ENCODE measurements around the gene VIPR1. TPM values are rescaled to one million over a fixed set of nuclear protein-coding genes. Genes with fewer than 3 reads are reported as not detected.

Gene VIPR1
- total RNA-seq, 4 donors from 2014 or later = 3.0 to 6.6 (median 4.6) TPM

GRCh38 chr3:42520336-42520735 lies 17.9 kb downstream of the VIPR1 start:
- no peak for TF ChIP-seq POLR2A (IDR thresholded peaks at IDR 0.05; ENCODE audit: low read depth)
- TF ChIP-seq CTCF (IDR thresholded peaks at IDR 0.05) = no peak
- TF ChIP-seq POLR2AphosphoS5 (IDR thresholded peaks at IDR 0.05) = no peak
- no peak for TF ChIP-seq EP300 (IDR thresholded peaks at IDR 0.05)

GRCh38 chr3:42520906-42521305 lies 18.5 kb downstream of the VIPR1 start:
- DNase-seq (ENCODE audit: extremely low spot score) = no peak
- intact Hi-C loops (cut with DNase I) = no loop called here
- WGBS = 92% methylated on average over 4 of the region's 4 CpGs
- Histone ChIP-seq H3K4me1 (peaks cover 0 to 3% (median 0%) of the 10 kb centered on the region in 4 donors), H3K27me3 (no peaks in the 10 kb centered on the region), H3K9me3 (no peaks in the 10 kb centered on the region), H3K36me3 (no peaks in the 10 kb centered on the region), H3K4me3 (no peak overlapping the region), H3K27ac (replicated peaks in 1 of 4) (no peak overlapping the region)
- TF ChIP-seq CTCF (IDR thresholded peaks at IDR 0.05) = no peak
- no peak for TF ChIP-seq POLR2A (IDR thresholded peaks at IDR 0.05; ENCODE audit: low read depth)
- TF ChIP-seq EP300 (IDR thresholded peaks at IDR 0.05) = no peak
- TF ChIP-seq POLR2AphosphoS5 (IDR thresholded peaks at IDR 0.05) = no peak

More at GRCh38 chr3:42520336-42520735, 17.9 kb downstream of the VIPR1 start:
- no peak for DNase-seq (ENCODE audit: extremely low spot score)
- Histone ChIP-seq H3K4me1 (peaks cover 0 to 3% (median 0%) of the 10 kb centered on the region in 4 donors), H3K36me3 (no peaks in the 10 kb centered on the region), H3K4me3 (no peak overlapping the region), H3K27me3 (no peaks in the 10 kb centered on the region), H3K27ac (replicated peaks in 1 of 4) (no peak overlapping the region), H3K9me3 (no peaks in the 10 kb centered on the region)
- 57% methylated on average over 4 of the region's 4 CpGs for WGBS
- intact Hi-C loops (cut with DNase I) = no loop called here

DNA sequence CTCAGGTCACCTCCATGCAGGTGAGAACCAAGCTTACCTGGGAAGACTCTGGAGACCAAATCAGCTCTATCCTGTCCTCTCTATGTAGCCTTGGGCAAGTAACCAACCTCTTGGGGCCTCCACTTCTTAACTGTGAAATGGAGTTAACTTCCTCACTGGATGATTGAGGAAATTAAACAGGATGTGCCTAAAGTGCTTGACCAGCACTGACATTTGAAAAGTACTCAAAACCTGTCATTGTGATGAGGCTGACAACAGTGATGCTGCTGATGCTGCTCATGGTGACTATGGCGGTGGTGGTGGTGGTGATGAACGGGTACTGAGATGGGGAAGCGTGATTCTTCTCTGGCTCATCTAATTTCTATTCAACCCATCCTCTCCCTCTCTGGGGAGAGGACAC lies 22.3 kb downstream of the VIPR1 start:
- Histone ChIP-seq H3K9me3 (no peaks in the 10 kb centered on the region), H3K4me1 (peaks cover 0 to 4% (median 0%) of the 10 kb centered on the region in 4 donors), H3K27ac (replicated peaks in 1 of 4) (no peak overlapping the region), H3K4me3 (no peak overlapping the region), H3K27me3 (no peaks in the 10 kb centered on the region), H3K36me3 (no peaks in the 10 kb centered on the region)
- WGBS = 84% methylated on average over 3 of the region's 3 CpGs
- TF ChIP-seq CTCF (IDR thresholded peaks at IDR 0.05) (no peak), EP300 (IDR thresholded peaks at IDR 0.05) (no peak), POLR2AphosphoS5 (IDR thresholded peaks at IDR 0.05) (no peak), POLR2A (IDR thresholded peaks at IDR 0.05; ENCODE audit: low read depth) (no peak)
- no peak for DNase-seq (ENCODE audit: extremely low spot score)
- intact Hi-C loops (cut with DNase I) = no loop called here

- 65% methylated on average over 4 of the region's 4 CpGs for WGBS
- Histone ChIP-seq H3K4me3 (no peak overlapping the region), H3K4me1 (peaks cover 0 to 4% (median 0%) of the 10 kb centered on the region in 4 donors), H3K27ac (replicated peaks in 1 of 4) (no peak overlapping the region), H3K9me3 (no peaks in the 10 kb centered on the region), H3K27me3 (no peaks in the 10 kb centered on the region), H3K36me3 (no peaks in the 10 kb centered on the region)
- no peak for DNase-seq (ENCODE audit: extremely low spot score)
- intact Hi-C loops (cut with DNase I) = no loop called here
- TF ChIP-seq POLR2A (IDR thresholded peaks at IDR 0.05; ENCODE audit: low read depth) (no peak), POLR2AphosphoS5 (IDR thresholded peaks at IDR 0.05) (no peak), EP300 (IDR thresholded peaks at IDR 0.05) (no peak), CTCF (IDR thresholded peaks at IDR 0.05) (no peak)
These were observed 22.8 kb downstream of the VIPR1 start for GRCh38 chr3:42525212-42525611.

GRCh38 chr3:42525736-42526345 lies 23.4 kb downstream of the VIPR1 start:
- Histone ChIP-seq H3K4me3 (no peak overlapping the region), H3K27me3 (no peaks in the 10 kb centered on the region), H3K9me3 (no peaks in the 10 kb centered on the region), H3K36me3 (no peaks in the 10 kb centered on the region), H3K27ac (replicated peaks in 1 of 4) (no peak overlapping the region), H3K4me1 (peaks cover 0 to 4% (median 0%) of the 10 kb centered on the region in 4 donors)
- 96% methylated on average over 9 of the region's 13 CpGs for WGBS
- intact Hi-C loops (cut with DNase I) = no loop called here
- no peak for DNase-seq (ENCODE audit: extremely low spot score)
- no peak for TF ChIP-seq CTCF (IDR thresholded peaks at IDR 0.05)
- no peak for TF ChIP-seq POLR2AphosphoS5 (IDR thresholded peaks at IDR 0.05)
- no peak for TF ChIP-seq EP300 (IDR thresholded peaks at IDR 0.05)
- no peak for TF ChIP-seq POLR2A (IDR thresholded peaks at IDR 0.05; ENCODE audit: low read depth)
